CD4-positive, alpha-beta T cell (primary cell): ENCODE measurements around the gene MON2. TPM values are rescaled to one million over a fixed set of nuclear protein-coding genes. Genes with fewer than 3 reads are reported as not detected.
"Not testable (repeated sequence)": the region's sequence is repeated elsewhere in the genome, so short reads cannot be mapped to it uniquely, and the experiment has no call there.

Experiments used
- ATAC-seq: fragments of 200-7000 bp; cut with Tn5 transposase; one replicate; pipeline ENCODE4 v1.10.0; 2022; ENCODE audit warnings: mild to moderate bottlenecking; ENCODE audit not compliant: poor library complexity
- CTCF ChIA-PET: fragments of 350-600 bp; sonication (Branson Sonifier 250); formaldehyde crosslinking; loops from one replicate; lab custom pipeline; 2021; ENCODE audit warnings: antibody characterized with exemption, inconsistent platforms; lab: Charles Lee
- POLR2A ChIA-PET: fragments of 350-600 bp; sonication (Branson Sonifier 250); formaldehyde crosslinking; loops from one replicate; lab custom pipeline; 2021; ENCODE audit warnings: antibody characterized with exemption, inconsistent platforms; lab: Charles Lee
- DNase-seq, 14 experiments: peaks; one replicate each; pipeline ENCODE4 v3.0.0-alpha.2; 2013 to 2020; ENCODE audit warnings: mixed read lengths in 2 of 14
- H3K27ac ChIP-seq, 2 donors: one replicate each; pipeline versions ENCODE4 v1.5.1 to v1.7.0; 2013; ENCODE audit warnings: low read length in 2 of 2, low read depth in 1 of 2, mild to moderate bottlenecking in 1 of 2
- H3K27me3 ChIP-seq, 2 experiments: 1 replicate in 1 of 2; 2 replicates in 1 of 2; pipeline versions ENCODE4 v1.6.1 to v1.7.0; 2013; ENCODE audit warnings: low read length in 2 of 2, control low read depth in 1 of 2, mild to moderate bottlenecking in 1 of 2, moderate library complexity in 1 of 2; ENCODE audit not compliant: insufficient read depth in 2 of 2, control insufficient read depth in 1 of 2
- H3K36me3 ChIP-seq: one replicate; pipeline ENCODE4 v1.6.1; 2013; ENCODE audit warnings: low read length, control low read depth; ENCODE audit not compliant: insufficient read depth
- H3K4me1 ChIP-seq: one replicate; pipeline ENCODE4 v1.6.1; 2013; ENCODE audit warnings: low read length, control low read depth; ENCODE audit not compliant: insufficient read depth
- H3K4me3 ChIP-seq: one replicate; pipeline ENCODE4 v1.5.1; 2013; ENCODE audit warnings: mild to moderate bottlenecking, low read length, moderate library complexity
- H3K9me3 ChIP-seq, 2 experiments: 1 replicate in 1 of 2; 2 replicates in 1 of 2; pipeline versions ENCODE4 v1.6.1 to v1.7.0; 2013; ENCODE audit warnings: low read length in 2 of 2, mild to moderate bottlenecking in 2 of 2, control low read depth in 1 of 2, moderate library complexity in 1 of 2; ENCODE audit not compliant: control insufficient read depth in 1 of 2, insufficient read depth in 1 of 2
- H3K27ac Mint-ChIP-seq: one replicate; pipeline ENCODE4 v1.8.0; 2020; ENCODE audit warnings: mixed read lengths
- H3K27me3 Mint-ChIP-seq: one replicate; pipeline ENCODE4 v1.8.0; 2021; ENCODE audit warnings: mixed read lengths
- H3K36me3 Mint-ChIP-seq: one replicate; pipeline ENCODE4 v1.8.0; 2021; ENCODE audit warnings: low read depth, mixed read lengths
- H3K4me1 Mint-ChIP-seq: one replicate; pipeline ENCODE4 v1.8.0; 2021; ENCODE audit warnings: low read depth, mixed read lengths
- H3K4me3 Mint-ChIP-seq: one replicate; pipeline ENCODE4 v1.8.0; 2020; ENCODE audit warnings: mild to moderate bottlenecking, mixed read lengths
- H3K9me3 Mint-ChIP-seq: one replicate; pipeline ENCODE4 v1.8.0; 2020; ENCODE audit warnings: mixed read lengths
- intact Hi-C, 2 experiments: fragments of 100-400 bp; cut with DNase I in 1 of 2; cut with micrococcal nuclease in 1 of 2; formaldehyde crosslinking; loops; one replicate each; pipeline versions ENCODE4 v1.15.1 to v1.9.0; 2023 to 2025; cut with DNase I, micrococcal nuclease
- total RNA-seq, 174 experiments: library from RNA in 2 of 174; stranded (reverse) in 2 of 174; gene quantifications; one replicate each; pipeline ENCODE4 v1.2.3 and lab custom pipeline; 2021 to 2026
- TF ChIP-seq, protein P1 (sequence below): fragments of 200-600 bp; IDR thresholded peaks from one replicate; pipeline ENCODE4 v1.8.0; 2022; ENCODE audit warnings: antibody characterized with exemption, mild to moderate bottlenecking

MON2 gene
- total RNA-seq, 2 experiments from 2014 or later = 51.8 to 52.6 TPM

DNA sequence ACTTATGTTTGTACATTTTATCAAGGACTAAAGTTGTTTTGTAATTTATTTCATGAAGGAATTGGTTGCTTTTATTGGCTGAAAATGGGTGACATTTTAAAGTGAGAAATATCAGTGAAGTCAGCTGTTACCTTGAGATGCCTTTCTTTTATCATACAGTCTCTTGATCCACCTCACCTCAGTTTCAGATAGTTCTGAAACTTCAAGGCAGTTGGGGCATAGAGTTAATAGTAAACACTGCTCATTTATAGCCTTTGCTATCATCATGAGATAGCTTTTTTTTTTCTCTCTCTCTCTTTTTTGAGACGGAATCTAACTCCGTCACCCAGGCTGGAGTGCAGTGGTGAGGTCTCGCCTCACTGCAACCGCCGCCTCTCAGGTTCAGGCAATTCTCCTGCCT is 76.7 kb downstream of the MON2 start:
- Mint-ChIP-seq H3K9me3 (no peaks in the 10 kb centered on the region), H3K4me3 (no peak overlapping the region), H3K27ac (no peak overlapping the region), H3K36me3 (peaks cover 82% of the 10 kb centered on the region), H3K4me1 (no peaks in the 10 kb centered on the region), H3K27me3 (no peaks in the 10 kb centered on the region)
- DNase-seq (no peak), ATAC-seq (no peak)
- no peaks in the 10 kb centered on the region for H3K9me3 ChIP-seq
- TF ChIP-seq, protein P1, sequence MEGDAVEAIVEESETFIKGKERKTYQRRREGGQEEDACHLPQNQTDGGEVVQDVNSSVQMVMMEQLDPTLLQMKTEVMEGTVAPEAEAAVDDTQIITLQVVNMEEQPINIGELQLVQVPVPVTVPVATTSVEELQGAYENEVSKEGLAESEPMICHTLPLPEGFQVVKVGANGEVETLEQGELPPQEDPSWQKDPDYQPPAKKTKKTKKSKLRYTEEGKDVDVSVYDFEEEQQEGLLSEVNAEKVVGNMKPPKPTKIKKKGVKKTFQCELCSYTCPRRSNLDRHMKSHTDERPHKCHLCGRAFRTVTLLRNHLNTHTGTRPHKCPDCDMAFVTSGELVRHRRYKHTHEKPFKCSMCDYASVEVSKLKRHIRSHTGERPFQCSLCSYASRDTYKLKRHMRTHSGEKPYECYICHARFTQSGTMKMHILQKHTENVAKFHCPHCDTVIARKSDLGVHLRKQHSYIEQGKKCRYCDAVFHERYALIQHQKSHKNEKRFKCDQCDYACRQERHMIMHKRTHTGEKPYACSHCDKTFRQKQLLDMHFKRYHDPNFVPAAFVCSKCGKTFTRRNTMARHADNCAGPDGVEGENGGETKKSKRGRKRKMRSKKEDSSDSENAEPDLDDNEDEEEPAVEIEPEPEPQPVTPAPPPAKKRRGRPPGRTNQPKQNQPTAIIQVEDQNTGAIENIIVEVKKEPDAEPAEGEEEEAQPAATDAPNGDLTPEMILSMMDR = no peak
- ChIA-PET POLR2A (no interaction called here), CTCF (no interaction called here)
- no peak overlapping the region for H3K4me3 ChIP-seq
- no peaks in the 10 kb centered on the region for H3K27me3 ChIP-seq
- intact Hi-C loops = no loop called here
- H3K27ac ChIP-seq = no peak overlapping the region
- H3K36me3 ChIP-seq = peaks cover 61% of the 10 kb centered on the region
- H3K4me1 ChIP-seq = no peaks in the 10 kb centered on the region

DNA sequence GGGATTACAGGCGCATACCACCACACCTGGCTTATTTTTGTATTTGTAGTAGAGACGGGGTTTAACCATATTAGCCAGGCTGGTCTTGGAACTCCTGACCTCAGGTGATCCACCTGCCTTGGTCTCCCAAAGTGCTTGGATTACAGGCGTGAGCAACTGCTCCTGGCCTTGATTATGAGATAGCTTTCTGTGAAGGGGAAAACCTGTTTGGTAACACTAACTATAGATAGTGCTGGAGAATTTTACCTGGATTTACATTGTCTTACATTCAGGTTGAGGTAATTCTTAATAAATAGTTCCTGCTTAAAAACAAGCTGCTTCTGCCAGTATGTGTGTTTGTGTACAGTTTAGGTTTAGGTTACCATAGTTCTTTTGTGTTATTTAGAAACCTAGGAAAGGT is 77.1 kb downstream of the MON2 start:
- Mint-ChIP-seq H3K27me3 (no peaks in the 10 kb centered on the region), H3K36me3 (peaks cover 84% of the 10 kb centered on the region)

DNA sequence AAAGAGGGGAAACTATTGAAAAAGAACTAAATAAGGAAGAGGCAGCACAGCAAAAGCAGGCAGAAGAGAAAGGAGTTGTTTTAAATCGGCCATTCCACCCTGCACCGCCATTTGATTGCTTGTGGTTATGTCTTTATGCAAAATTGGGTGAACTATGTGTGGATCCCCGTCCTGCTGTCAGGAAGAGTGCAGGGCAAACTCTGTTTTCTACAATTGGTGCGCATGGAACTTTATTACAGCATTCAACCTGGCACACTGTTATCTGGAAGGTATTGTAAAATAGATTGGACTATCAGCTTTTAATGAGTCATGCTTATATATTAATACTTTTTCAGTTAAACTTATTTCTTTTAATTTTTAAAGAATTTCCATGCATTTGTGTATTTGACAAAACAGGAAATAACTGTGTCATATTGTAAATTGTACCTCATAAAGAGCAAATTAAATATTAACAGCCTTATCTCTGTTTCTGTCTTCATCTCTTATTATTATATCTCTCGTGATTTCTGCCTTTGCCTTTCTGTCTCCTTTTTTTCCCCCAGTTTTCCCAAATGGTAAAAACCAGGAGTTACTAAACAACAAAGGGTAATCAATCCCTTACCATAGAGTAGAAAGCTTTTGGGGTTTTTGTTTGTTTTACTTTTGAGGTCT is 86.4 kb downstream of the MON2 start:
- no peak for ATAC-seq
- no peak overlapping the region for H3K27ac ChIP-seq
- Mint-ChIP-seq H3K4me3 (no peak overlapping the region), H3K4me1 (no peaks in the 10 kb centered on the region), H3K36me3 (peaks cover 86% of the 10 kb centered on the region), H3K27ac (no peak overlapping the region), H3K9me3 (no peaks in the 10 kb centered on the region), H3K27me3 (no peaks in the 10 kb centered on the region)
- POLR2A ChIA-PET = interaction anchor here (0.6 kb wide), 2 partner anchors 246 to 279 kb away, joined by 3 read pairs; no protein-coding TSS in a partner anchor
- H3K4me3 ChIP-seq = no peak overlapping the region
- no peaks in the 10 kb centered on the region for H3K4me1 ChIP-seq
- TF ChIP-seq, protein P1 = no peak
- no peak for DNase-seq
- CTCF ChIA-PET = interaction anchor here (1.6 kb wide), 1 partner anchor 12 kb away, joined by 3 read pairs; no protein-coding TSS in a partner anchor
- intact Hi-C loops = no loop called here
- H3K36me3 ChIP-seq = peaks cover 68% of the 10 kb centered on the region
- H3K9me3 ChIP-seq = no peaks in the 10 kb centered on the region
- H3K27me3 ChIP-seq = no peaks in the 10 kb centered on the region

More for the DNA sequence above, 77.1 kb downstream of the MON2 start:
- Histone ChIP-seq H3K9me3 (no peaks in the 10 kb centered on the region), H3K36me3 (peaks cover 57% of the 10 kb centered on the region), H3K27me3 (no peaks in the 10 kb centered on the region), H3K4me1 (no peaks in the 10 kb centered on the region), H3K4me3 (no peak overlapping the region), H3K27ac (no peak overlapping the region)
- Mint-ChIP-seq H3K4me1 (no peaks in the 10 kb centered on the region), H3K4me3 (no peak overlapping the region), H3K27ac (no peak overlapping the region), H3K9me3 (no peaks in the 10 kb centered on the region)
- POLR2A ChIA-PET = no interaction called here
- DNase-seq (no peak), ATAC-seq (no peak)
- intact Hi-C loops = no loop called here
- CTCF ChIA-PET = no interaction called here
- TF ChIP-seq, protein P1 = no peak

DNA sequence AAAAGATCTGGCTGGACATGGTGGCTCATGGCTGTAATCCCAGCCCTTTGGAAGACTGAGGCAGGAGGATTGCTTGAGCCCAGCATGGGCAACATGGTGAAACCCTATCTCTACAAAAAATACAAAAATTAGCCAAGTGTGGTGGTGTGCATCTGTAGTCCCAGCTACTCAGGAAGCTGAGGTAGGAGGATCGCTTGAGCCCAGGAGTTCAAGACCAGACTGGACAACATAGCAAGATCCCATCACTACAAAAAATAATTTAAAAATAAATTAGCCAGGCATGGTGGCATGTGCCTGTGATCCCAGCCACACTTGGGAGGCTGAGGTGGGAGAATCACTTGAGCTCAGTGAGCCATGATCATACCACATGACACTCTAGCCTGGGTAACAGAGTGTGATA is 92.7 kb downstream of the MON2 start:
- H3K4me3 ChIP-seq, POLR2A ChIA-PET, intact Hi-C loops, CTCF ChIA-PET, DNase-seq, H3K4me1 ChIP-seq, H3K27me3 ChIP-seq, H3K4me3 Mint-ChIP-seq, H3K27ac Mint-ChIP-seq, H3K9me3 ChIP-seq, ATAC-seq, H3K4me1 Mint-ChIP-seq, H3K27me3 Mint-ChIP-seq, H3K9me3 Mint-ChIP-seq, H3K27ac ChIP-seq: not testable (repeated sequence)
- H3K36me3 Mint-ChIP-seq = peaks cover 79% of the 10 kb centered on the region
- peaks cover 48% of the 10 kb centered on the region for H3K36me3 ChIP-seq
